Tibial nerve (tissue), 4 donors: ENCODE measurements around the gene ATP6V1G1. TPM values are rescaled to one million over a fixed set of nuclear protein-coding genes. Genes with fewer than 3 reads are reported as not detected.

Source experiments
- DNase-seq, 2 donors: peaks; one replicate each; pipeline ENCODE4 v3.0.0-alpha.2; 2019; ENCODE audit warnings: low spot score in 2 of 2
- H3K27ac ChIP-seq, 4 donors: fragments of 200-600 bp; sonication (generic) in 3 of 4; one replicate each; pipeline ENCODE4 v1.5.1; 2017 to 2019; ENCODE audit warnings: mild to moderate bottlenecking in 1 of 4
- H3K27me3 ChIP-seq, 2 donors: fragments of 200-600 bp; sonication (generic) in 1 of 2; one replicate each; pipeline versions ENCODE4 v1.5.1 to v1.6.0; 2017 to 2019
- H3K36me3 ChIP-seq, 3 donors: fragments of 200-600 bp; sonication (generic); one replicate each; pipeline ENCODE4 v1.5.1; 2018 to 2019
- H3K4me1 ChIP-seq, 4 donors: fragments of 200-600 bp; sonication (generic) in 3 of 4; one replicate each; pipeline ENCODE4 v1.5.1; 2017 to 2019
- H3K4me3 ChIP-seq, 4 donors: fragments of 200-600 bp; sonication (generic) in 3 of 4; one replicate each; pipeline ENCODE4 v1.5.1; 2017 to 2019; ENCODE audit warnings: mild to moderate bottlenecking in 1 of 4, moderate library complexity in 1 of 4
- H3K9me3 ChIP-seq, 4 donors: fragments of 200-600 bp; sonication (generic) in 3 of 4; one replicate each; pipeline ENCODE4 v1.5.1; 2017 to 2019
- EP300 ChIP-seq, 2 donors: sonication (generic); formaldehyde crosslinking; IDR thresholded peaks; one replicate each; pipeline ENCODE4 v1.6.1; 2017; ENCODE audit warnings: antibody characterized with exemption in 2 of 2, mild to moderate bottlenecking in 1 of 2
- POLR2A ChIP-seq, 2 donors: fragments of 450-650 bp; IDR thresholded peaks; one replicate each; pipeline ENCODE4 v1.6.1; 2017; ENCODE audit warnings: antibody characterized with exemption in 2 of 2, mild to moderate bottlenecking in 2 of 2, moderate library complexity in 2 of 2
- WGBS, 2 donors: methylation state at CpG; one replicate each; pipeline ENCODE4 v1.1.5; 2018; 5-methylcytosine and 5-hydroxymethylcytosine counted together
- total RNA-seq, 4 donors: library from RNA; depleted of rRNA; stranded (reverse); fragments of >200 nt; gene quantifications; one replicate each; pipeline ENCODE4 v1.1.0, GENCODE V29; 2016
- TF ChIP-seq, protein P1 (sequence below), 5 experiments: fragments of 200-600 bp in 3 of 5; fragments of 450-650 bp in 2 of 5; sonication (generic) in 3 of 5; IDR thresholded peaks; one replicate each; pipeline ENCODE4 v1.5.1; 2016 to 2019; ENCODE audit warnings: antibody characterized with exemption in 5 of 5, mild to moderate bottlenecking in 3 of 5, moderate library complexity in 2 of 5

Gene ATP6V1G1
- total RNA-seq, 4 donors from 2014 or later: 140 to 161 (median 154) TPM

DNA sequence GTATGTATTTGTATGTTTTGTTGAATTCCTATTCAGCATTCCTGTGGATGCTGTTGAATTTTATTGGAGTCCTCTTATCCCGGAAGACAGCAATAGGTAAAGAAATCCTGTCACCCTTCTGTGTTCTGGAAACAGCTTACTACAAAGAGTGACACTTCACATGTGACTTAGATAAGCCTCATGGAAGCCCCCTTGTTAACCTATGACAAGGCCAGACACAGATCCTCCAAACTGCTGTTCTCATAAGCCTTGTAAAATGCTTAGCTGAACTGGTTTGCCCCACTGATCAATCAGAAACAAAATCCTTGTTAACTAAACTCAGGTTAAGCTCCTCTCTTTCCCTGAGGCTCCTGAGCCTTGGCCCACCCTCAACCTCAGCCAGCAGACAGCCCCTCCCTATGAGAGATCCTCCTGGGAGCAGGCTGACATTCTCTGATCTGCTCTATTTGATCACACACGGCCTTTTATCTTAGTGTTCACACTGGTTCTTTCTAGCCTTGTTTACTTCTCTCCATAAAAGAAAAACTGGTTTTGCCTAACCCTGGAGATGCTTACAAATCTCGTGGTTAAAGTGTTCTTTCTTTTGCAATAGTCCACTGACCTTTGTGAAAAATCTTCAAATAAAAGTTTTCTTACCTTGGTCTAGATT lies 29.4 kb upstream of the ATP6V1G1 start:
- no peak overlapping the region for H3K4me3 ChIP-seq
- no peak for DNase-seq
- no peaks in the 10 kb centered on the region for H3K36me3 ChIP-seq
- H3K9me3 ChIP-seq: peaks cover 0 to 4% (median 0%) of the 10 kb centered on the region in 4 donors
- WGBS, 2 donors: 39 to 43% methylated on average over 3 of the region's 3 CpGs
- H3K4me1 ChIP-seq: no peaks in the 10 kb centered on the region
- no peak for TF ChIP-seq POLR2A (IDR thresholded peaks at IDR 0.05)
- TF ChIP-seq, protein P1, sequence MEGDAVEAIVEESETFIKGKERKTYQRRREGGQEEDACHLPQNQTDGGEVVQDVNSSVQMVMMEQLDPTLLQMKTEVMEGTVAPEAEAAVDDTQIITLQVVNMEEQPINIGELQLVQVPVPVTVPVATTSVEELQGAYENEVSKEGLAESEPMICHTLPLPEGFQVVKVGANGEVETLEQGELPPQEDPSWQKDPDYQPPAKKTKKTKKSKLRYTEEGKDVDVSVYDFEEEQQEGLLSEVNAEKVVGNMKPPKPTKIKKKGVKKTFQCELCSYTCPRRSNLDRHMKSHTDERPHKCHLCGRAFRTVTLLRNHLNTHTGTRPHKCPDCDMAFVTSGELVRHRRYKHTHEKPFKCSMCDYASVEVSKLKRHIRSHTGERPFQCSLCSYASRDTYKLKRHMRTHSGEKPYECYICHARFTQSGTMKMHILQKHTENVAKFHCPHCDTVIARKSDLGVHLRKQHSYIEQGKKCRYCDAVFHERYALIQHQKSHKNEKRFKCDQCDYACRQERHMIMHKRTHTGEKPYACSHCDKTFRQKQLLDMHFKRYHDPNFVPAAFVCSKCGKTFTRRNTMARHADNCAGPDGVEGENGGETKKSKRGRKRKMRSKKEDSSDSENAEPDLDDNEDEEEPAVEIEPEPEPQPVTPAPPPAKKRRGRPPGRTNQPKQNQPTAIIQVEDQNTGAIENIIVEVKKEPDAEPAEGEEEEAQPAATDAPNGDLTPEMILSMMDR (IDR thresholded peaks at IDR 0.05): no peak
- TF ChIP-seq EP300 (IDR thresholded peaks at IDR 0.05): no peak
- no peak overlapping the region for H3K27ac ChIP-seq
- peaks cover 0 to 14% of the 10 kb centered on the region in 2 donors for H3K27me3 ChIP-seq

DNA sequence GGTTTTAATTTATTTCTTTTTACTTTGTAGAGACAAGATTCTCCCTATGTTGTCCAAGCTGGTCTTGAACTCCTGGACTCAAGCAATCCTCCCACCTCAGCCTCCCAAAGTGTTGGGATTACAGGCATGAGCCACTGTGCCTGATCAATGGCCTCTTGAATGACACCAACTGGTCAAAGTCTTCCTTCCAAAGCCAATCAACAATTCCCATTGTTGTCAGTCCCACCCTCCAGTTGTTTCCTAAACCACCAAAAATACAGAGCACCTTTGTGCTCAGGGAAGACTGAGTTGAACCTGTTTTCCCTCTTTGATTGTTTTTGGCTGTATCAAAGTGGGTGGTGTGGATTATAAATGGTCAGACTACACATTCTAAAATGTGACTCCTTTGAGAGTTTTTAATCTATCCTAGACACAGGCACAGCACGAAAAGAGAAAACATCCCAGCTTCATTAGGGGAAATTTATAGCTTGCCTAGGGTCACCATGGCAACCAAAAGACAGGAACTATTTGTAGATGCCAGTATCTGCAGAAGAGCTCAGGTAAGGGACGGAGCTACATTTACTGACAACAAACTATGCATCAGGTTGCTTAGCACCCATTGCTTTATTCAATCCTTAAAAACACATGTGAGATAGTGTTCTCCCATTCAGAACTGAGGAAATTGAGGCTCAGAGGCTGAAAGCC lies 27.6 kb upstream of the ATP6V1G1 start:
- TF ChIP-seq EP300 (IDR thresholded peaks at IDR 0.05) (no peak), POLR2A (IDR thresholded peaks at IDR 0.05) (no peak)
- TF ChIP-seq, protein P1 (IDR thresholded peaks at IDR 0.05): no peak
- Histone ChIP-seq H3K36me3 (no peaks in the 10 kb centered on the region), H3K27ac (no peak overlapping the region), H3K9me3 (peaks cover 0 to 4% (median 0%) of the 10 kb centered on the region in 4 donors), H3K4me1 (no peaks in the 10 kb centered on the region), H3K4me3 (no peak overlapping the region), H3K27me3 (peaks cover 0 to 14% of the 10 kb centered on the region in 2 donors)
- WGBS, 2 donors: 38 to 55% methylated on average over 2 of the region's 2 CpGs
- no peak for DNase-seq

DNA sequence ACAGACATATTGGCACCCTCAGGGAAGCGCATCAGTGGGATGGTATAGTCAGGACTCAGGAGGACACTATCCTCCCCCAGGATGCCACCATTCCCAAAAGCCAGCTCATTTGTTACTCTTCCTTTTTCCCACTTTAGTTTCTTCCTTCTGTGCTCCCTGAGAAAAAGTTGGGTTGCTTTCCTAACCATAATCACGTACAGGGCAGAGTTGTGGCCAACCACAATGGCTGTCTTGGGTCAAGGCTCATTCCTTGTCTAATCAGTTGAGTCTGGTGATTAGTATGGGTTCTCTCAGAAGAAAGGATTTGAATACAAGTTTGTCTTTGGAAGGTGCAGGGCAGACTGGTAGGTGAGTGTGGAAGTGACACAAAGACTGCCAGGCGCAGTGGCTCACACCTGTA lies 26.6 kb upstream of the ATP6V1G1 start:
- DNase-seq: no peak
- WGBS, 2 donors: 88 to 91% methylated on average over 3 of the region's 3 CpGs
- TF ChIP-seq, protein P1 (IDR thresholded peaks at IDR 0.05): no peak
- TF ChIP-seq EP300 (IDR thresholded peaks at IDR 0.05): no peak
- no peak for TF ChIP-seq POLR2A (IDR thresholded peaks at IDR 0.05)
- H3K27me3 ChIP-seq: peaks cover 0 to 14% of the 10 kb centered on the region in 2 donors
- no peak overlapping the region for H3K27ac ChIP-seq
- no peak overlapping the region for H3K4me3 ChIP-seq
- H3K4me1 ChIP-seq: no peaks in the 10 kb centered on the region
- no peaks in the 10 kb centered on the region for H3K36me3 ChIP-seq
- H3K9me3 ChIP-seq: peaks cover 0 to 4% (median 0%) of the 10 kb centered on the region in 4 donors

DNA sequence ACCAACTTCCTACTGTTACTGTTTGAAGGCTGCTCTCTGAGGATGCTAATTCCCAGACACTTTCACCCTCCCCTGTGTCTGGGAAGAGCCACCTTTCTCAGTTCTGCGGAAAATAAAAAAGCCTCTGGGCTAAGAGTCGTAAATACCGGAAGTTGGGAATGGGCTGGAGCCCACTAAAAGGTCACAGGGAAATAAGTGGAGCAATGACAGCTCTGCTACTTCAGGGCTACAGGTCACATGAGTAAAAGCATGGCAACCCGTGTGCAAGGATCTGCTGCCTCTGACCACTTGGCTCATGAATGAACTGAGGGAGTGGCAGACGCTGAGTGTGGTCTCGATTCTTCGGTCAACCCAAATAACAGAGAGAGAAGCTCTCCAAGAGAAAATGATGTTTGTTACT lies 25.8 kb upstream of the ATP6V1G1 start:
- no peak for DNase-seq

More for the DNA sequence above, 25.8 kb upstream of the ATP6V1G1 start:
- peaks cover 0 to 14% of the 10 kb centered on the region in 2 donors for H3K27me3 ChIP-seq
- WGBS, 2 donors: 43 to 50% methylated on average over 7 of the region's 7 CpGs
- H3K4me3 ChIP-seq: no peak overlapping the region
- no peaks in the 10 kb centered on the region for H3K9me3 ChIP-seq
- no peaks in the 10 kb centered on the region for H3K36me3 ChIP-seq
- TF ChIP-seq, protein P1 (IDR thresholded peaks at IDR 0.05): no peak
- no peak for TF ChIP-seq POLR2A (IDR thresholded peaks at IDR 0.05)
- no peaks in the 10 kb centered on the region for H3K4me1 ChIP-seq
- no peak overlapping the region for H3K27ac ChIP-seq
